Measurements from ENCODE around the gene MEGF11.

GRCh38 chr15:66135664-66136063, 117.9 kb downstream of the MEGF11 start:
- TF ChIP-seq CTCF (conservative IDR thresholded peaks at IDR 0.05; ENCODE audit: low read depth, low read length) (no peak), EZH2phosphoT487 (IDR thresholded peaks at IDR 0.05; ENCODE audit: borderline replicate concordance, low read length) (no peak)
